Effector memory CD8-positive, alpha-beta T cell (primary cell): ENCODE data around the gene TRIM56.
"Not testable (repeated sequence)": the region's sequence is repeated elsewhere in the genome, so short reads cannot be mapped to it uniquely, and the experiment has no call there.

ENCODE experiments used
- ATAC-seq: fragments of 150-1000 bp; cut with Tn5 transposase; replicated peaks from 2 replicates; pipeline ENCODE4 v1.10.0; 2021; ENCODE audit warnings: mild to moderate bottlenecking, moderate library complexity
- DNase-seq, 3 experiments: peaks; one replicate each; pipeline ENCODE4 v3.0.0; 2021
- H3K27ac Mint-ChIP-seq, 2 donors: one replicate each; pipeline ENCODE4 v1.8.0; 2022; ENCODE audit warnings: mild to moderate bottlenecking in 2 of 2, mixed read lengths in 2 of 2, moderate library complexity in 2 of 2
- H3K27me3 Mint-ChIP-seq, 2 donors: one replicate each; pipeline ENCODE4 v1.8.0; 2022; ENCODE audit warnings: mixed read lengths in 2 of 2
- H3K36me3 Mint-ChIP-seq: one replicate; pipeline ENCODE4 v1.8.0; 2022; ENCODE audit warnings: mild to moderate bottlenecking, moderate library complexity, mixed read lengths; ENCODE audit not compliant: insufficient read depth
- H3K4me1 Mint-ChIP-seq, 2 donors: one replicate each; pipeline ENCODE4 v1.8.0; 2022; ENCODE audit warnings: low read depth in 2 of 2, mixed read lengths in 2 of 2
- H3K4me3 Mint-ChIP-seq, 2 donors: one replicate each; pipeline ENCODE4 v1.8.0; 2022; ENCODE audit warnings: mild to moderate bottlenecking in 2 of 2, mixed read lengths in 2 of 2, moderate library complexity in 2 of 2
- H3K9me3 Mint-ChIP-seq, 2 donors: one replicate each; pipeline ENCODE4 v1.8.0; 2022; ENCODE audit warnings: mixed read lengths in 2 of 2
- total RNA-seq, 9 experiments: gene quantifications; one replicate each; lab custom pipeline; 2026; lab: John Stamatoyannopoulos, UW

Gene TRIM56
- total RNA-seq: 70.9 to 224 (median 94.6) reads per million in 9 experiments

GRCh38 chr7:101085162-101085964 lies at the start of gene TRIM56:
Gene TRIM56, plus strand, starts transcription at chr7:101085481. Its CDS starts 1,832 bp downstream, at chr7:101087313.
- peak within 1 kb of the TSS; percentile 97 to 99 for H3K4me3 Mint-ChIP-seq
- peaks cover 30% of the 10 kb centered on the region for H3K36me3 Mint-ChIP-seq
- DNase-seq (peak; percentile 61 to 69 (median 64)), ATAC-seq (peak; percentile 94)
- H3K27me3 Mint-ChIP-seq: no peaks in the 10 kb centered on the region
- H3K27ac Mint-ChIP-seq: peak within 1 kb of the TSS; percentile 99 to 100
- H3K4me1 Mint-ChIP-seq: peaks cover 25 to 31% of the 10 kb centered on the region in 2 donors
- no peaks in the 10 kb centered on the region for H3K9me3 Mint-ChIP-seq

- ATAC-seq (no peak), DNase-seq (no peak)
- H3K4me1 Mint-ChIP-seq: no peaks in the 10 kb centered on the region
- H3K36me3 Mint-ChIP-seq: no peaks in the 10 kb centered on the region
- H3K27ac Mint-ChIP-seq: no peak overlapping the region
- H3K27me3 Mint-ChIP-seq: peaks cover 3 to 6% of the 10 kb centered on the region in 2 donors
- H3K4me3 Mint-ChIP-seq: no peak overlapping the region
- H3K9me3 Mint-ChIP-seq: no peaks in the 10 kb centered on the region
These were observed 49.3 kb upstream of the TRIM56 start for GRCh38 chr7:101035941-101036340.

GRCh38 chr7:101041283-101041682 lies 44.0 kb upstream of the TRIM56 start:
- not testable (repeated sequence) for DNase-seq, H3K9me3 Mint-ChIP-seq, H3K4me3 Mint-ChIP-seq, H3K27ac Mint-ChIP-seq, H3K4me1 Mint-ChIP-seq, H3K36me3 Mint-ChIP-seq, ATAC-seq
- peaks cover 8 to 10% of the 10 kb centered on the region in 2 donors for H3K27me3 Mint-ChIP-seq

- peaks cover 7% of the 10 kb centered on the region for H3K36me3 Mint-ChIP-seq
- no peaks in the 10 kb centered on the region for H3K9me3 Mint-ChIP-seq
- H3K27ac Mint-ChIP-seq: no peak overlapping the region
- H3K27me3 Mint-ChIP-seq: peaks cover 61 to 84% of the 10 kb centered on the region in 2 donors
- no peaks in the 10 kb centered on the region for H3K4me1 Mint-ChIP-seq
- peak; percentile 40 to 51 (median 42) for DNase-seq
- H3K4me3 Mint-ChIP-seq: no peak overlapping the region
- ATAC-seq: peak; percentile 28
These were observed 26.9 kb upstream of the TRIM56 start for GRCh38 chr7:101058355-101058754.

- Mint-ChIP-seq H3K4me3 (no peak overlapping the region), H3K4me1 (no peaks in the 10 kb centered on the region), H3K9me3 (no peaks in the 10 kb centered on the region), H3K27me3 (peaks cover 66 to 87% of the 10 kb centered on the region in 2 donors), H3K36me3 (peaks cover 7% of the 10 kb centered on the region), H3K27ac (no peak overlapping the region)
- ATAC-seq (no peak), DNase-seq (no peak)
These were observed 25.7 kb upstream of the TRIM56 start for GRCh38 chr7:101059620-101059942.

- Mint-ChIP-seq H3K4me1 (no peaks in the 10 kb centered on the region), H3K9me3 (no peaks in the 10 kb centered on the region), H3K27ac (no peak overlapping the region), H3K4me3 (no peak overlapping the region), H3K27me3 (peaks cover 67 to 93% of the 10 kb centered on the region in 2 donors), H3K36me3 (peaks cover 7% of the 10 kb centered on the region)
- DNase-seq (no peak), ATAC-seq (no peak)
These were observed 24.3 kb upstream of the TRIM56 start for GRCh38 chr7:101060992-101061391.

GRCh38 chr7:101064176-101064550 lies 21.1 kb upstream of the TRIM56 start:
- H3K4me3 Mint-ChIP-seq, DNase-seq, H3K36me3 Mint-ChIP-seq, H3K4me1 Mint-ChIP-seq, H3K9me3 Mint-ChIP-seq, ATAC-seq, H3K27ac Mint-ChIP-seq: not testable (repeated sequence)
- H3K27me3 Mint-ChIP-seq: peaks cover 57 to 87% of the 10 kb centered on the region in 2 donors

- peaks cover 59 to 89% of the 10 kb centered on the region in 2 donors for H3K27me3 Mint-ChIP-seq
- not testable (repeated sequence) for H3K27ac Mint-ChIP-seq
These were observed 20.1 kb upstream of the TRIM56 start for GRCh38 chr7:101065162-101065561.

GRCh38 chr7:101066141-101066832 lies 19.0 kb upstream of the TRIM56 start:
- Mint-ChIP-seq H3K4me3 (no peak overlapping the region), H3K4me1 (no peaks in the 10 kb centered on the region), H3K36me3 (no peaks in the 10 kb centered on the region), H3K9me3 (no peaks in the 10 kb centered on the region), H3K27me3 (peaks cover 51 to 89% of the 10 kb centered on the region in 2 donors), H3K27ac (no peak overlapping the region)
- DNase-seq (no peak), ATAC-seq (no peak)

More at GRCh38 chr7:101065162-101065561, 20.1 kb upstream of the TRIM56 start:
- not testable (repeated sequence) for DNase-seq, ATAC-seq, H3K36me3 Mint-ChIP-seq, H3K4me3 Mint-ChIP-seq, H3K9me3 Mint-ChIP-seq, H3K4me1 Mint-ChIP-seq

GRCh38 chr7:101066833-101067177 lies 18.5 kb upstream of the TRIM56 start:
- Mint-ChIP-seq H3K9me3 (no peaks in the 10 kb centered on the region), H3K4me1 (no peaks in the 10 kb centered on the region), H3K27me3 (peaks cover 51 to 89% of the 10 kb centered on the region in 2 donors), H3K36me3 (no peaks in the 10 kb centered on the region), H3K4me3 (no peak overlapping the region), H3K27ac (no peak overlapping the region)
- ATAC-seq (no peak), DNase-seq (no peak)

GRCh38 chr7:101068401-101068800 lies 16.9 kb upstream of the TRIM56 start:
- H3K4me1 Mint-ChIP-seq: no peaks in the 10 kb centered on the region
- ATAC-seq (no peak), DNase-seq (no peak)
- no peak overlapping the region for H3K4me3 Mint-ChIP-seq
- peaks cover 43 to 81% of the 10 kb centered on the region in 2 donors for H3K27me3 Mint-ChIP-seq
- H3K36me3 Mint-ChIP-seq: no peaks in the 10 kb centered on the region
- H3K9me3 Mint-ChIP-seq: no peaks in the 10 kb centered on the region
- H3K27ac Mint-ChIP-seq: no peak overlapping the region

- not testable (repeated sequence) for ATAC-seq, H3K4me1 Mint-ChIP-seq, H3K27ac Mint-ChIP-seq, H3K4me3 Mint-ChIP-seq, H3K36me3 Mint-ChIP-seq, DNase-seq, H3K9me3 Mint-ChIP-seq
- peaks cover 37 to 60% of the 10 kb centered on the region in 2 donors for H3K27me3 Mint-ChIP-seq
These were observed 13.7 kb upstream of the TRIM56 start for GRCh38 chr7:101071362-101072104.

- Mint-ChIP-seq H3K4me1 (peaks cover 0 to 4% of the 10 kb centered on the region in 2 donors), H3K27me3 (peaks cover 24 to 40% of the 10 kb centered on the region in 2 donors), H3K4me3 (no peak overlapping the region), H3K9me3 (no peaks in the 10 kb centered on the region), H3K27ac (no peak overlapping the region), H3K36me3 (peaks cover 8% of the 10 kb centered on the region)
- no peak for DNase-seq
- no peak for ATAC-seq
These were observed 9.6 kb upstream of the TRIM56 start for GRCh38 chr7:101075646-101076045.
